ENCODE measurements around the gene CAVIN1.

GRCh38 chr17:42441371-42442195, 18.5 kb upstream of the CAVIN1 start:
- no peak for TF ChIP-seq CTCF (IDR thresholded peaks at IDR 0.05; ENCODE audit: insufficient read depth, low read length, poor library complexity, severe bottlenecking)
- no peak for TF ChIP-seq EZH2phosphoT487 (conservative IDR thresholded peaks at IDR 0.05; ENCODE audit: low read length)

Measured in SU-DHL-6 (cell line).